Spleen (tissue), 11 donors: ENCODE data around the gene ITPKB. TPM values are rescaled to one million over a fixed set of nuclear protein-coding genes. Genes with fewer than 3 reads are reported as not detected.
"Not testable (repeated sequence)": the region's sequence is repeated elsewhere in the genome, so short reads cannot be mapped to it uniquely, and the experiment has no call there.

Experiments
- DNase-seq: peaks from one replicate; pipeline ENCODE4 v3.0.0-alpha.2; 2020
- H3K27ac ChIP-seq, 8 donors: fragments of 200-600 bp; sonication (generic) in 7 of 8; 1 replicate in 4 of 8; 2 replicates in 4 of 8; pipeline versions ENCODE4 v1.5.0 to v1.8.0; 2016 to 2021; ENCODE audit warnings: inconsistent platforms in 4 of 8, mild to moderate bottlenecking in 4 of 8, moderate library complexity in 1 of 8
- H3K27me3 ChIP-seq, 7 donors: fragments of 200-600 bp; sonication (generic) in 6 of 7; replicated peaks in 1 of 7; 1 replicate in 4 of 7; 2 replicates in 3 of 7; pipeline versions ENCODE4 v1.5.0 to v1.8.0; 2016 to 2021; ENCODE audit warnings: inconsistent platforms in 3 of 7, mild to moderate bottlenecking in 1 of 7
- H3K36me3 ChIP-seq, 6 donors: fragments of 200-600 bp; sonication (generic) in 5 of 6; 1 replicate in 4 of 6; 2 replicates in 2 of 6; pipeline versions ENCODE4 v1.5.0 to v1.8.0; 2016 to 2021; ENCODE audit warnings: inconsistent platforms in 2 of 6
- H3K4me1 ChIP-seq, 6 donors: fragments of 200-600 bp; sonication (generic) in 5 of 6; 1 replicate in 3 of 6; 2 replicates in 3 of 6; pipeline versions ENCODE4 v1.5.0 to v1.8.0; 2016 to 2021; ENCODE audit warnings: inconsistent platforms in 3 of 6
- H3K4me3 ChIP-seq, 8 donors: fragments of 200-600 bp; sonication (generic) in 7 of 8; 1 replicate in 4 of 8; 2 replicates in 4 of 8; pipeline versions ENCODE4 v1.5.0 to v1.8.0; 2016 to 2021; ENCODE audit warnings: inconsistent platforms in 4 of 8, mild to moderate bottlenecking in 4 of 8, moderate library complexity in 2 of 8
- H3K9me3 ChIP-seq, 8 donors: fragments of 200-600 bp; sonication (generic) in 7 of 8; 1 replicate in 4 of 8; 2 replicates in 4 of 8; pipeline versions ENCODE4 v1.5.0 to v1.8.0; 2016 to 2021; ENCODE audit warnings: inconsistent platforms in 4 of 8
- POLR2A ChIP-seq, 3 donors: fragments of 450-650 bp; IDR thresholded peaks; one replicate each; pipeline ENCODE4 v1.5.1; 2017; ENCODE audit warnings: antibody characterized with exemption in 3 of 3, mild to moderate bottlenecking in 1 of 3
- POLR2AphosphoS5 ChIP-seq, 3 donors: sonication (generic); formaldehyde crosslinking; IDR thresholded peaks; one replicate each; pipeline ENCODE4 v1.5.1; 2017; ENCODE audit warnings: antibody characterized with exemption in 3 of 3
- WGBS, 5 donors: extraction: QIAGEN DNeasy Blood & Tissue Kit in 3 of 5; methylation state at CpG; one replicate each; pipeline versions ENCODE4 v1.1.5 to v1.1.7; 2013 to 2018; 5-methylcytosine and 5-hydroxymethylcytosine counted together
- intact Hi-C: fragments of 100-400 bp; cut with DNase I; formaldehyde crosslinking; loops from one replicate; pipeline ENCODE4 v1.15.0; 2023; ENCODE audit warnings: low total_unique reads
- polyA plus RNA-seq, 3 donors: library from polyadenylated mRNA; stranded (reverse); fragments of 200-250 nt; gene quantifications; one replicate each; pipeline ENCODE4 v1.2.1, GENCODE V29; 2013
- total RNA-seq, 7 donors: library from RNA; depleted of rRNA in 3 of 7; stranded (reverse); fragments of >200 nt in 3 of 7; fragmentation: NEBNext Ultra II Directional in 4 of 7; extraction: Animal tissue kit (Norgen Biotek cat#: 25700) in 4 of 7; gene quantifications; one replicate each; pipeline versions ENCODE4 v1.1.0 to v1.2.1, GENCODE V29; 2016 to 2021
- TF ChIP-seq, protein P1 (sequence below), 11 experiments: fragments of 200-600 bp in 7 of 11; fragments of 450-650 bp in 4 of 11; sonication (generic) in 4 of 11; IDR thresholded peaks in 8 of 11; conservative IDR thresholded peaks in 3 of 11; 1 replicate in 7 of 11; 2 replicates in 4 of 11; pipeline versions ENCODE4 v1.4.0 to v1.8.0; 2016 to 2021; ENCODE audit warnings: antibody characterized with exemption in 11 of 11, inconsistent platforms in 4 of 11, mild to moderate bottlenecking in 1 of 11
- donor health status: healthy with polysubstance abuse.
- donor health status: DM: no; HTN: no; CAD: no; lungs with moderate emphysema.
- donor health status: DM: no; HTN: no; CAD: no.
- donor health status: Bipolar disorder and iron deficiency.
- donor health status: healthy.
- donor health status: DM: no; HTN: no; CAD: no.
- donor health status: DM: yes; HTN: yes; CAD: no.

The ITPKB gene
- total and polyA plus RNA-seq, 10 donors: 8.5 to 74.6 (median 59.6) TPM

DNA sequence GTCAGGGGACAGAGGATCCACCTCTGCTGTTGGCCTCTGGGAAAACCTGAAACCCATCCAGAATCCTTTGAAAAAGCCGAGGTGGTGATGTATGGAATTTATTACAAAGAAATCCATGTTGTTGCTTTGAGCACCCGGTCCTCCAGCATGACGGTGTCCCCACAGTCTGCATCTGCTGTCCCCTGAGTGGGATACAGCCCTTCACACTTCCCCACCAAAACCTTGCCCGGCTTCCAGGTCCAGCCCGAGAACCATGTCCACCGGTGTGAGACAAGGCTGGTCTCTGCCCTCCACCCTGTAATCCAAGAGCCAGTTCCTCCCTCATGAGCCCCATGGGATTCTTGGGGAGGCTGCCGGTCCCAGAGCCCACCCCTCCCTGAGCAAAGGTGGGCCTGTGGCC is 120.1 kb downstream of the ITPKB start:
- peaks cover 0 to 17% (median 1%) of the 10 kb centered on the region in 8 donors for H3K9me3 ChIP-seq
- TF ChIP-seq POLR2AphosphoS5 (IDR thresholded peaks at IDR 0.05): no peak
- TF ChIP-seq POLR2A (IDR thresholded peaks at IDR 0.05): no peak
- TF ChIP-seq, protein P1, sequence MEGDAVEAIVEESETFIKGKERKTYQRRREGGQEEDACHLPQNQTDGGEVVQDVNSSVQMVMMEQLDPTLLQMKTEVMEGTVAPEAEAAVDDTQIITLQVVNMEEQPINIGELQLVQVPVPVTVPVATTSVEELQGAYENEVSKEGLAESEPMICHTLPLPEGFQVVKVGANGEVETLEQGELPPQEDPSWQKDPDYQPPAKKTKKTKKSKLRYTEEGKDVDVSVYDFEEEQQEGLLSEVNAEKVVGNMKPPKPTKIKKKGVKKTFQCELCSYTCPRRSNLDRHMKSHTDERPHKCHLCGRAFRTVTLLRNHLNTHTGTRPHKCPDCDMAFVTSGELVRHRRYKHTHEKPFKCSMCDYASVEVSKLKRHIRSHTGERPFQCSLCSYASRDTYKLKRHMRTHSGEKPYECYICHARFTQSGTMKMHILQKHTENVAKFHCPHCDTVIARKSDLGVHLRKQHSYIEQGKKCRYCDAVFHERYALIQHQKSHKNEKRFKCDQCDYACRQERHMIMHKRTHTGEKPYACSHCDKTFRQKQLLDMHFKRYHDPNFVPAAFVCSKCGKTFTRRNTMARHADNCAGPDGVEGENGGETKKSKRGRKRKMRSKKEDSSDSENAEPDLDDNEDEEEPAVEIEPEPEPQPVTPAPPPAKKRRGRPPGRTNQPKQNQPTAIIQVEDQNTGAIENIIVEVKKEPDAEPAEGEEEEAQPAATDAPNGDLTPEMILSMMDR (IDR thresholded peaks at IDR 0.05 in 8 of 11, conservative IDR thresholded peaks at IDR 0.05 in 3 of 11): no peak
- H3K27me3 ChIP-seq: no peaks in the 10 kb centered on the region
- intact Hi-C loops: no loop called here
- H3K36me3 ChIP-seq: no peaks in the 10 kb centered on the region
- H3K4me1 ChIP-seq: no peaks in the 10 kb centered on the region
- H3K27ac ChIP-seq: no peak overlapping the region
- DNase-seq: no peak
- 74 to 95% (median 91%) methylated on average over 7 of the region's 7 CpGs for WGBS, 5 donors
- H3K4me3 ChIP-seq: no peak overlapping the region

DNA sequence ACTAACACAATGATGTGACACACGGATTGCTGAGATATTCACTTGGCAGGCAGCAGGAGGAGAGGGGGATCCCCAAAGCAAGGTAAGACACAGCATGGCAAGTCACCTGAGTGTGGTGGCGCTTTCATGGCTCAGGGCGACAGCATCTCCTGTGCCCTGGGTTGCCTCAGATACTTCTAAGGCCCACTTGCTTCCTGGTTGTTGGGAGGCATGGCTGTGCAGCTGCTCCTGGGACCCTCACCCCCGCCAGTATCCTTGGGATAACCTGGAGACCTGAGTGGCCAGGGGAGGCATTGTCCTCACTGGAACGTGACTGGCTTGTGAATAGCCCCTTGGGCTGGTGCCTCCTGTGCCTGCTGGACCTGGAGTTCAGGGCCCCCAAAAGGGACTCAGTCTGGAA is 120.7 kb downstream of the ITPKB start:
- Histone ChIP-seq H3K4me1 (no peaks in the 10 kb centered on the region), H3K36me3 (no peaks in the 10 kb centered on the region), H3K27ac (no peak overlapping the region), H3K4me3 (no peak overlapping the region), H3K27me3 (no peaks in the 10 kb centered on the region), H3K9me3 (peaks cover 0 to 17% (median 1%) of the 10 kb centered on the region in 8 donors)
- TF ChIP-seq, protein P1 (IDR thresholded peaks at IDR 0.05 in 8 of 11, conservative IDR thresholded peaks at IDR 0.05 in 3 of 11): no peak
- TF ChIP-seq POLR2AphosphoS5 (IDR thresholded peaks at IDR 0.05) (no peak), POLR2A (IDR thresholded peaks at IDR 0.05) (no peak)
- 67 to 92% (median 89%) methylated on average over 4 to 5 of the region's 5 CpGs; no CpG with 5 or more reads in 1 of the 5 donors for WGBS, 5 donors
- peak; percentile 25 for DNase-seq
- intact Hi-C loops: no loop called here

DNA sequence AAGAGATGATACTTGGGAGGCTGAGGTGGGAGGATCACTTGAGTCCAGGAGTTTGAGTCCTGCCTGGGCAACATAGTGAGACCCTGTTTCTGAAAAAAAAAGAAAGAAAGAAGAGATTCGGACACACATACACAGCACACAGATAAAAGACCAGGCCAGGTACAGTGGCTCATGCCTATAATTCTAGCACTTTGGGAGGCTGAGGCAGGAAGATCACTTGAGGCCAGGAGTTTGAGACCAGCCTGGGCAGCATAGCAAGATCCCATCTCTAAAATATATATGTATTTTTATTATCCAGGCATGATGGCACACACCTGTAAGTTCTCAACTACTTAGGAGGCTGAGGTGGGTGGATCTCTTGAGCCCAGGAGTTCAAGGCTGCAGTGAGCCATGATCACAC is 121.4 kb downstream of the ITPKB start:
- H3K27ac ChIP-seq, intact Hi-C loops, H3K4me3 ChIP-seq, H3K4me1 ChIP-seq, H3K27me3 ChIP-seq, H3K36me3 ChIP-seq: not testable (repeated sequence)
- 80 to 100% (median 89%) methylated on average over 1 of the region's 1 CpG for WGBS, 5 donors
- peak; percentile 6 for DNase-seq
- H3K9me3 ChIP-seq: peaks cover 0 to 17% (median 1%) of the 10 kb centered on the region in 8 donors

DNA sequence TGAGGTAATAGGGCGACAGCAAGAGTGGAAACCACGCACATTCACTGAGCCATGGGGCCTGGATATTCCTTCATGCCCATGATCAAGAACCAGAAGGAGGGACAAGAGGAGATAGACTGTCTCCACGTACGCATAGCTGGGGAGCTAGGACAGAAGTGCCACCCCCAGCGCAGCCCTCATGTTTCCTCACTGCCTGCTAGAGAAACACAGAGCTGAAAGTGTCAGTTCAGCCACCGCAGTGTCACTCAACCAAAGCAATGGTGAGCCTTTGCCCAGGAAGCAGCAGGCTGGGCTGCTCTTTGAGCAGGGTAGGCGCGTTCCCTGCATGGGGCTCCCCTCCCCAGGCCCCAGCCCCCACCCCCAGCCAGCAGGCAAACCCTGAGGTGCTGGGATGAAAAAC is 122.0 kb downstream of the ITPKB start:
- H3K4me3 ChIP-seq: no peak overlapping the region
- H3K9me3 ChIP-seq: peaks cover 0 to 13% (median under 1%) of the 10 kb centered on the region in 8 donors
- peak; percentile 28 for DNase-seq
- 80 to 93% (median 91%) methylated on average over 8 of the region's 8 CpGs for WGBS, 5 donors
- TF ChIP-seq POLR2AphosphoS5 (IDR thresholded peaks at IDR 0.05) (no peak), POLR2A (IDR thresholded peaks at IDR 0.05) (no peak)
- TF ChIP-seq, protein P1 (IDR thresholded peaks at IDR 0.05 in 8 of 11, conservative IDR thresholded peaks at IDR 0.05 in 3 of 11): no peak
- H3K4me1 ChIP-seq: no peaks in the 10 kb centered on the region
- no peak overlapping the region for H3K27ac ChIP-seq
- H3K27me3 ChIP-seq: no peaks in the 10 kb centered on the region
- intact Hi-C loops: no loop called here
- no peaks in the 10 kb centered on the region for H3K36me3 ChIP-seq

DNA sequence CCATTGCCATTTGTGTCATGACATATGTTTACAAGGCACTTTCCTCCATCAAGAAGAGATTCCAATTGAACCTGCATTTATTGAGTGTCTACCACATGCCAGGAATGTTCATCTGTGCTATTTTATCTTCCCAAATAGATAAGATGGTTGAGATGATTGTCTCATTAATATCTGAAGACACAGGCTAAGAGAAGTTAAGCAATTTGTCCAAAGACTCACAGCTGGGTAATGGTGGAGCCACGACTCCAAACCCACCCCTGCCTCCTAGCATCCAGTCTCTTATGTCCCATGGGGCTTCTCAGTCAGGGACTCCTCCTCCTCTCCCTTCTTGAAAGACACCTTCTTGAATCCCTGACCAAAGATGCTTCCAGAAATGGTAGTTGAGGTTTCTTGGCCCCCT is 122.4 kb downstream of the ITPKB start:
- DNase-seq: no peak
- H3K9me3 ChIP-seq: peaks cover 0 to 9% (median 0%) of the 10 kb centered on the region in 8 donors
- 83 to 94% (median 89%) methylated on average over 1 of the region's 1 CpG for WGBS, 5 donors
- H3K27ac ChIP-seq: no peak overlapping the region
- TF ChIP-seq POLR2A (IDR thresholded peaks at IDR 0.05) (no peak), POLR2AphosphoS5 (IDR thresholded peaks at IDR 0.05) (no peak)
- TF ChIP-seq, protein P1 (IDR thresholded peaks at IDR 0.05 in 8 of 11, conservative IDR thresholded peaks at IDR 0.05 in 3 of 11): no peak
- no peak overlapping the region for H3K4me3 ChIP-seq
- no peaks in the 10 kb centered on the region for H3K27me3 ChIP-seq
- intact Hi-C loops: no loop called here
- no peaks in the 10 kb centered on the region for H3K36me3 ChIP-seq
- H3K4me1 ChIP-seq: no peaks in the 10 kb centered on the region
